Vagina (tissue), 2 donors: ENCODE measurements around the gene TLCD2.

Source experiments
- CTCF ChIP-seq, 3 experiments: fragments of 450-650 bp in 2 of 3; fragments of 200-600 bp in 1 of 3; sonication (generic) in 1 of 3; IDR thresholded peaks; one replicate each; pipeline ENCODE4 v1.5.1; 2017 to 2019; ENCODE audit warnings: antibody characterized with exemption in 3 of 3, mild to moderate bottlenecking in 2 of 3, moderate library complexity in 2 of 3
- POLR2A ChIP-seq, 2 donors: fragments of 450-650 bp; IDR thresholded peaks; one replicate each; pipeline ENCODE4 v1.6.1; 2017; ENCODE audit warnings: antibody characterized with exemption in 2 of 2, mild to moderate bottlenecking in 2 of 2, moderate library complexity in 2 of 2
- POLR2AphosphoS5 ChIP-seq, 2 donors: sonication (generic); formaldehyde crosslinking; IDR thresholded peaks; one replicate each; pipeline ENCODE4 v1.9.0; 2017; ENCODE audit warnings: antibody characterized with exemption in 2 of 2, mild to moderate bottlenecking in 2 of 2, low read depth in 1 of 2; ENCODE audit not compliant: insufficient read depth in 1 of 2

- TF ChIP-seq CTCF (IDR thresholded peaks at IDR 0.05) (no peak), POLR2A (IDR thresholded peaks at IDR 0.05) (no peak), POLR2AphosphoS5 (IDR thresholded peaks at IDR 0.05; ENCODE audit: insufficient read depth in 1 of 2, low read depth in 1 of 2) (no peak)
Measured at GRCh38 chr17:1753767-1754429, 43.7 kb upstream of the TLCD2 start.
